NCI-H2227 (cell line): ENCODE data around the gene TMEM151B.

Experiments used
- DNase-seq: peaks from one replicate; lab custom pipeline; 2025; ENCODE audit not compliant: unreplicated experiment; lab: John Stamatoyannopoulos, UW

The TMEM151B gene

GRCh38 chr6:44250067-44250717 is 20.1 kb upstream of the TMEM151B start:
- DNase-seq: no peak

GRCh38 chr6:44250718-44251123 is 19.5 kb upstream of the TMEM151B start:
- DNase-seq: no peak

- no peak for DNase-seq
These were observed 18.4 kb upstream of the TMEM151B start for GRCh38 chr6:44251576-44252524.

- DNase-seq: peak; percentile 30
These were observed 16.7 kb upstream of the TMEM151B start for GRCh38 chr6:44253307-44254101.

- DNase-seq: no peak
These were observed 15.8 kb upstream of the TMEM151B start for GRCh38 chr6:44254191-44255104.

GRCh38 chr6:44255105-44255808 is 15.0 kb upstream of the TMEM151B start:
- DNase-seq: no peak

GRCh38 chr6:44255871-44256774 is 14.1 kb upstream of the TMEM151B start:
- DNase-seq: no peak

- no peak for DNase-seq
These were observed 13.6 kb upstream of the TMEM151B start for GRCh38 chr6:44256775-44257024.

- DNase-seq: peak; percentile 86
These were observed 13.1 kb upstream of the TMEM151B start, which contains the start of gene SLC35B2 for GRCh38 chr6:44257025-44257752. TSS of gene SLC35B2 (minus strand) at chr6:44257528. CDS start at chr6:44257410, 118 bp downstream.

GRCh38 chr6:44257753-44258324 is 12.4 kb upstream of the TMEM151B start:
- no peak for DNase-seq

- no peak for DNase-seq
These were observed 11.9 kb upstream of the TMEM151B start for GRCh38 chr6:44258325-44258863.

- DNase-seq: no peak
These were observed 11.3 kb upstream of the TMEM151B start for GRCh38 chr6:44258921-44259320.

GRCh38 chr6:44260011-44260410 is 10.2 kb upstream of the TMEM151B start:
- DNase-seq: no peak

GRCh38 chr6:44260451-44261297 is 9.6 kb upstream of the TMEM151B start:
- DNase-seq: no peak

- no peak for DNase-seq
These were observed 8.7 kb upstream of the TMEM151B start for GRCh38 chr6:44261581-44261980.

- DNase-seq: no peak
These were observed 7.5 kb upstream of the TMEM151B start for GRCh38 chr6:44262467-44263353.
